GM12892 (cell line): ENCODE data around the gene TNKS1BP1.

ENCODE experiments used
- POLR2A ChIP-seq: IDR thresholded peaks from 2 replicates; pipeline ENCODE4 v1.6.1; 2011; ENCODE audit warnings: low read depth, low read length, control low read depth
- TAF1 ChIP-seq: IDR thresholded peaks from 2 replicates; pipeline ENCODE4 v1.6.1; 2011; ENCODE audit warnings: low read depth, mild to moderate bottlenecking, control low read depth, low read length, borderline replicate concordance

DNA sequence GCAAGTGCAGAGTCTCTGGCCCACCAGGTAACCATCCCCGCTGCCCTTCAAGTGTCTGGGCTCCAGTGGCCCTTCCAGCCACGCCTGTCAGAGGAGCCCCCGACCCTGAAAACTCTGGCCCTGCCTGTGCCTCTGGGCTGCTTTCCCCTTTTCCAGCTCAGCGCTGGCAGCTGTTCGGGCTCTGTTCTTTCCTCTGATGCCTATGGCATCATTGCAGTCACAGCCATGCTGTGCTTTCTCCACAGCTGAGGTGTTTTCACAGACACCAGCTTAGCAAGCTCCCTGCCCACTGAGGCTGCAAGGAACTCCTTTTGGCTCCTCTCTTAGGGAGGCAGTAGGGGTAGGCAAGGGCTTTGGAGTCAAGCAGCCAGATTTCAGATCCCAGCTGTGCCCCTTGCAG, 34.6 kb upstream of the TNKS1BP1 start:
- TF ChIP-seq TAF1 (no peak), POLR2A (no peak)
